Heart right ventricle (tissue), 16 donors: Measurements from ENCODE around the gene TRMT112. TPM values are rescaled to one million over a fixed set of nuclear protein-coding genes. Genes with fewer than 3 reads are reported as not detected.

Experiments used
- ATAC-seq, 8 donors: fragments of 200-7000 bp; cut with Tn5 transposase; one replicate each; pipeline ENCODE4 v1.9.1; 2020; ENCODE audit warnings: mild to moderate bottlenecking in 8 of 8, moderate library complexity in 8 of 8, moderate number of reproducible peaks in 1 of 8
- DNase-seq, 2 donors: peaks; one replicate each; pipeline ENCODE4 v3.0.0-alpha.2; 2020
- H3K27ac ChIP-seq, 10 donors: fragments of 200-600 bp; sonication (generic) in 2 of 10; one replicate each; pipeline versions ENCODE4 v1.5.0 to v1.8.0; 2020 to 2022; ENCODE audit warnings: mild to moderate bottlenecking in 3 of 10
- H3K27me3 ChIP-seq, 7 donors: fragments of 200-600 bp; one replicate each; pipeline ENCODE4 v1.8.0; 2021 to 2022; ENCODE audit warnings: mild to moderate bottlenecking in 2 of 7
- H3K36me3 ChIP-seq, 9 donors: fragments of 200-600 bp; sonication (generic) in 1 of 9; one replicate each; pipeline versions ENCODE4 v1.5.0 to v1.8.0; 2020 to 2022; ENCODE audit warnings: mild to moderate bottlenecking in 2 of 9
- H3K4me1 ChIP-seq, 9 donors: fragments of 200-600 bp; sonication (generic) in 1 of 9; one replicate each; pipeline versions ENCODE4 v1.5.0 to v1.8.0; 2020 to 2022; ENCODE audit warnings: mild to moderate bottlenecking in 4 of 9
- H3K4me3 ChIP-seq, 10 donors: fragments of 200-600 bp; sonication (generic) in 2 of 10; one replicate each; pipeline versions ENCODE4 v1.5.0 to v1.8.0; 2020 to 2022; ENCODE audit warnings: mild to moderate bottlenecking in 7 of 10, moderate library complexity in 2 of 10
- H3K9me3 ChIP-seq, 11 donors: fragments of 200-600 bp in 10 of 11; sonication (generic) in 2 of 11; one replicate each; pipeline versions ENCODE4 v1.5.0 to v1.8.0; 2013 to 2022; ENCODE audit warnings: mild to moderate bottlenecking in 2 of 11, control low read depth in 1 of 11, moderate library complexity in 1 of 11
- WGBS, 2 donors: extraction: QIAGEN DNeasy Blood & Tissue Kit; methylation state at CpG; one replicate each; pipeline ENCODE4 v1.1.7; 2013; ENCODE audit warnings: inconsistent platforms in 1 of 2; 5-methylcytosine and 5-hydroxymethylcytosine counted together
- intact Hi-C, 10 donors: fragments of 100-400 bp; cut with DNase I; formaldehyde crosslinking; loops; one replicate each; pipeline versions ENCODE4 v1.11.1 to v1.14.2; 2022
- polyA plus RNA-seq, 2 donors: library from polyadenylated mRNA; stranded (reverse); fragments of 200-250 nt; gene quantifications; one replicate each; pipeline ENCODE4 v1.2.3, GENCODE V29; 2013
- total RNA-seq, 10 donors: library from RNA; stranded (reverse); fragmentation: NEBNext Ultra II Directional in 3 of 10; extraction: Animal tissue kit (Norgen Biotek cat#: 25700) in 3 of 10; gene quantifications; one replicate each; pipeline versions ENCODE4 v1.2.1 to v1.2.4, GENCODE V29; 2021 to 2023
- TF ChIP-seq, protein P1 (sequence below), 9 donors: fragments of 200-600 bp; sonication (generic) in 2 of 9; IDR thresholded peaks; one replicate each; pipeline versions ENCODE4 v1.5.0 to v1.8.0; 2021 to 2022; ENCODE audit warnings: antibody characterized with exemption in 9 of 9, mild to moderate bottlenecking in 5 of 9, moderate library complexity in 1 of 9
- donor health status: Arrhythmogenic right ventricular cardiomyopathy.
- donor health status: ischemic (EF 13 %, LVEDD 7.1; RV severe dilation, severe dysfunction).
- donor health status: healthy with polysubstance abuse.
- donor health status: DM: no; HTN: yes; CAD: no.
- donor health status: DM: no; HTN: no; CAD: no.
- donor health status: ischemic (EF 25% LVEDD 6.9; RV normal size, moderate dysfunction).
- donor health status: ischemic (EF 25% LVEDD 5.7; RV mildly dilated, moderate dysfunction).
- donor health status: healthy.
- donor health status: DM: yes; HTN: yes; CAD: no.
- donor health status: Ischemic cardiomyopathy.
- donor health status: ischemic (EF 35%, LVEDD 5.7; RV mildly dilated, moderate dysfunction).
- donor health status: nonischemic (EF 11% LVEDD 7.7; RV severe dilation, severe dysfunction).
- donor health status: DM: yes; HTN: yes; CAD: no.
- donor health status: PGD.
- donor health status: ischemic (EF 29% LVEDD 5.4; RV normal size, mild dysfunction).
- donor health status: nonischemic (EF 23%, LVEDD 6.1; RV moderate dilation, normal function).

TRMT112 gene
- total and polyA plus RNA-seq, 12 donors, result 68.7 to 208 (median 92.2) TPM

- TF ChIP-seq, protein P1, sequence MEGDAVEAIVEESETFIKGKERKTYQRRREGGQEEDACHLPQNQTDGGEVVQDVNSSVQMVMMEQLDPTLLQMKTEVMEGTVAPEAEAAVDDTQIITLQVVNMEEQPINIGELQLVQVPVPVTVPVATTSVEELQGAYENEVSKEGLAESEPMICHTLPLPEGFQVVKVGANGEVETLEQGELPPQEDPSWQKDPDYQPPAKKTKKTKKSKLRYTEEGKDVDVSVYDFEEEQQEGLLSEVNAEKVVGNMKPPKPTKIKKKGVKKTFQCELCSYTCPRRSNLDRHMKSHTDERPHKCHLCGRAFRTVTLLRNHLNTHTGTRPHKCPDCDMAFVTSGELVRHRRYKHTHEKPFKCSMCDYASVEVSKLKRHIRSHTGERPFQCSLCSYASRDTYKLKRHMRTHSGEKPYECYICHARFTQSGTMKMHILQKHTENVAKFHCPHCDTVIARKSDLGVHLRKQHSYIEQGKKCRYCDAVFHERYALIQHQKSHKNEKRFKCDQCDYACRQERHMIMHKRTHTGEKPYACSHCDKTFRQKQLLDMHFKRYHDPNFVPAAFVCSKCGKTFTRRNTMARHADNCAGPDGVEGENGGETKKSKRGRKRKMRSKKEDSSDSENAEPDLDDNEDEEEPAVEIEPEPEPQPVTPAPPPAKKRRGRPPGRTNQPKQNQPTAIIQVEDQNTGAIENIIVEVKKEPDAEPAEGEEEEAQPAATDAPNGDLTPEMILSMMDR (IDR thresholded peaks at IDR 0.05), result peak; percentile 84 to 96 (median 91)
- peaks cover 18 to 55% (median 44%) of the 10 kb centered on the region in 9 donors for H3K4me1 ChIP-seq
- DNase-seq, result peak; percentile 93 to 94
- peak; percentile 26 to 77 (median 60) for ATAC-seq
- intact Hi-C loops, result loop anchor here in 6 of 10 donors (1.0 to 5.0 kb wide), 8 partner anchors 13 to 102 kb away; partner anchors contain the start of genes BAD (in 2 of the 6), GPR137 (in 2 of the 6), PPP1R14B (in 2 of the 6) and FERMT3 (in 1 of the 6)
- WGBS, 2 donors, result 1% methylated on average over 46 of the region's 46 CpGs
- peak overlapping the region; percentile 90 to 98 (median 96) for H3K27ac ChIP-seq
- H3K27me3 ChIP-seq, result peaks cover 0 to 25% (median 20%) of the 10 kb centered on the region in 7 donors
- peaks cover 0 to 18% (median 0%) of the 10 kb centered on the region in 9 donors for H3K36me3 ChIP-seq
- H3K4me3 ChIP-seq, result peak overlapping the region; percentile 36 to 93 (median 75)
- no peaks in the 10 kb centered on the region for H3K9me3 ChIP-seq
Observed at GRCh38 chr11:64304316-64305072, 12.9 kb downstream of the TRMT112 start.

GRCh38 chr11:64304032-64304315, 13.4 kb downstream of the TRMT112 start:
- 59 to 63% methylated on average over 5 of the region's 5 CpGs for WGBS, 2 donors
- TF ChIP-seq, protein P1 (IDR thresholded peaks at IDR 0.05), result no peak
- intact Hi-C loops, result loop anchor here in 6 of 10 donors (2.0 to 5.0 kb wide), 7 partner anchors 19 to 102 kb away; partner anchors contain the start of genes BAD (in 2 of the 6), GPR137 (in 2 of the 6), PPP1R14B (in 2 of the 6) and FERMT3 (in 1 of the 6)
- peaks cover 0 to 31% (median 26%) of the 10 kb centered on the region in 7 donors for H3K27me3 ChIP-seq
- no peaks in the 10 kb centered on the region for H3K9me3 ChIP-seq
- no peak for DNase-seq
- H3K4me1 ChIP-seq, result peaks cover 23 to 57% (median 49%) of the 10 kb centered on the region in 9 donors
- H3K4me3 ChIP-seq, result peak overlapping the region in 8 of 10 donors; percentile 54 to 93 (median 77)
- ATAC-seq, result no peak
- H3K27ac ChIP-seq, result peak overlapping the region in 9 of 10 donors; percentile 90 to 98 (median 96)
- peaks cover 0 to 16% (median 0%) of the 10 kb centered on the region in 9 donors for H3K36me3 ChIP-seq

DNA sequence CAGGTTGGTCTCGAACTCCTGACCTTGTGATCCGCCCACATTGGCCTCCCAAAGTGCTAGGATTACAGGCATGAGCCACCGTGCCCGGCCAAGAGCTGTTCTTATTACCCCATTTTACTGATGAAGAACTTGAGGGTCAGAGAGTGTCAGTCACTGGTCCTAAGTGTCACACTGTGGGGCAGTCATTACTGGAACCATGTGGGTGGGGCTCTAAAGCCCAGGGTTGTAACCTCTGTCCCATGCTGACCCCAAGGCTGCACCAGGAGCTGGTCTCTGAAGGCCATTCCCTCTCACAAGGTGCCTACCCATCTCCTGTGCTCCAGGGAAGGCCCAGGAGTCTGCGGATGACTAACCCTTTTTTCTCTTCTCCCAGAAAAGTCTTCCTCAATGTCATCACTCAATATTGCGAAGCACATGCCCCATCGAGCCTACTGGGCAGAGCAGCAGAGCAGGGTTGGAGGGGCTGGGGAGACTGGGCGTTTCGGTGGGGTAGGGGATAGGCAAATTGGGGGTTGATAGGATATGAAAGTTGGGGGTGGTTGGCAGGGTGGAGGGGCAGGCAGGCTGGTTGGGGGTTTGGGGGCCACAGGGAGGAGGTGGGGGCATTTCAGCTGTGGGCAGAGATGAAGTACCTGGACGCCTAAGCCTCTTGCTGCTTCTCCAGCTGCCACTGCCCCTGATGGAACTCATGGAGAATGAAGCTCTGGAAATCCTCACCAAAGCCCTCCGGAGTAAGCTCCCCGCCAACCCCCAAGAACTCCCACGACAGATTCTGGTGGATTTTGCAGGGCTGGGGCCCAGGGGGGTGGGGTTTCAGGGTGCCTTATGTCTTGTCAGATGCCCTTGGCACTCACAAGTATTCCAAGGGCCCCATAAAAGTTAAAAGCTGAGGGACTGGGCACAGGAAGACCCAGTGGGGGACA, 14.0 kb downstream of the TRMT112 start:
- H3K9me3 ChIP-seq, result no peaks in the 10 kb centered on the region
- DNase-seq (no peak), ATAC-seq (no peak)
- H3K27me3 ChIP-seq, result peaks cover 0 to 37% (median 32%) of the 10 kb centered on the region in 7 donors
- 86 to 87% methylated on average over 13 of the region's 13 CpGs for WGBS, 2 donors
- peak overlapping the region in 2 of 10 donors; percentile 78 to 89 for H3K4me3 ChIP-seq
- H3K36me3 ChIP-seq, result peaks cover 0 to 14% (median 0%) of the 10 kb centered on the region in 9 donors
- H3K4me1 ChIP-seq, result peaks cover 23 to 59% (median 51%) of the 10 kb centered on the region in 9 donors
- TF ChIP-seq, protein P1 (IDR thresholded peaks at IDR 0.05), result no peak
- intact Hi-C loops, result loop anchor here in 6 of 10 donors (2.0 to 5.0 kb wide), 7 partner anchors 19 to 101 kb away; partner anchors contain the start of genes BAD (in 2 of the 6), GPR137 (in 2 of the 6), PPP1R14B (in 2 of the 6) and FERMT3 (in 1 of the 6)
- H3K27ac ChIP-seq, result peak overlapping the region in 9 of 10 donors; percentile 90 to 98 (median 96)
